C4-2B (cell line): Measurements from ENCODE around the gene CAMKK1.

Experiments
- ZFX ChIP-seq: fragments of 450-650 bp; IDR thresholded peaks from 2 replicates; pipeline ENCODE4 v1.6.1; 2017
- TF ChIP-seq, protein P1 (sequence below): fragments of 450-650 bp; conservative IDR thresholded peaks from 2 replicates; pipeline ENCODE4 v1.5.1; 2017; ENCODE audit warnings: mild to moderate bottlenecking

DNA sequence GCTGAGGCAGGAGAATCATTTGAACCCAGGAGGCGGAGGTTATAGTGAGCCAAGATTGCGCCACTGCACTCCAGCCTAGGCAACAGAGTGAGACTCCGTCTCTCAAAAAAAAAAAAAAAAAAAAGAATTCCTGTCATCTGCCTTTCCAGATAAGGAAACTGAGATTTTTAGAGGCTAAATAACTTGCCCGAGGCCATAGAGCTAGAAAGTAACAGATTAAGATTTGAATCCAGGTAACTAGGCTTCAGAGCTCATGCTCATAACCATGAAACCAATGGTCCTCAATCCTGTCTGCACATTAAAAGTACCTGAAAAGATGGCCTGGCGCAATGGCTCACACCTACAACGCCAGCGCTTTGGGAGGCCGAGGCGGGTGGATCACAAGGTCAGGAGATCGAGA lies 56.3 kb downstream of the CAMKK1 start:
- TF ChIP-seq, protein P1, sequence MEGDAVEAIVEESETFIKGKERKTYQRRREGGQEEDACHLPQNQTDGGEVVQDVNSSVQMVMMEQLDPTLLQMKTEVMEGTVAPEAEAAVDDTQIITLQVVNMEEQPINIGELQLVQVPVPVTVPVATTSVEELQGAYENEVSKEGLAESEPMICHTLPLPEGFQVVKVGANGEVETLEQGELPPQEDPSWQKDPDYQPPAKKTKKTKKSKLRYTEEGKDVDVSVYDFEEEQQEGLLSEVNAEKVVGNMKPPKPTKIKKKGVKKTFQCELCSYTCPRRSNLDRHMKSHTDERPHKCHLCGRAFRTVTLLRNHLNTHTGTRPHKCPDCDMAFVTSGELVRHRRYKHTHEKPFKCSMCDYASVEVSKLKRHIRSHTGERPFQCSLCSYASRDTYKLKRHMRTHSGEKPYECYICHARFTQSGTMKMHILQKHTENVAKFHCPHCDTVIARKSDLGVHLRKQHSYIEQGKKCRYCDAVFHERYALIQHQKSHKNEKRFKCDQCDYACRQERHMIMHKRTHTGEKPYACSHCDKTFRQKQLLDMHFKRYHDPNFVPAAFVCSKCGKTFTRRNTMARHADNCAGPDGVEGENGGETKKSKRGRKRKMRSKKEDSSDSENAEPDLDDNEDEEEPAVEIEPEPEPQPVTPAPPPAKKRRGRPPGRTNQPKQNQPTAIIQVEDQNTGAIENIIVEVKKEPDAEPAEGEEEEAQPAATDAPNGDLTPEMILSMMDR: no peak
- TF ChIP-seq ZFX: no peak
